ENCODE results near the gene PFKL.

The PFKL gene

GRCh38 chr21:44299458-44300261, at the start of gene PFKL:
Gene PFKL (plus strand): TSS chr21:44300053. CDS start chr21:44300106, 53 bp downstream.
- DNase-seq, result peak; percentile 52

- no peak for DNase-seq
These were observed 45.8 kb upstream of the PFKL start for GRCh38 chr21:44253832-44254710.

- DNase-seq, result no peak
These were observed 44.3 kb upstream of the PFKL start for GRCh38 chr21:44255511-44255981.

- DNase-seq, result no peak
These were observed 41.7 kb upstream of the PFKL start for GRCh38 chr21:44258056-44258725.

GRCh38 chr21:44259082-44259705, 40.7 kb upstream of the PFKL start:
- no peak for DNase-seq

GRCh38 chr21:44260066-44260465, 39.8 kb upstream of the PFKL start:
- no peak for DNase-seq

- no peak for DNase-seq
These were observed 38.8 kb upstream of the PFKL start for GRCh38 chr21:44260791-44261631.

- no peak for DNase-seq
These were observed 38.1 kb upstream of the PFKL start, which contains the start of gene DNMT3L for GRCh38 chr21:44261675-44262295. Gene DNMT3L (minus strand): TSS chr21:44261897. CDS start chr21:44261259, 638 bp downstream.

- no peak for DNase-seq
These were observed 37.4 kb upstream of the PFKL start for GRCh38 chr21:44262338-44263056.

GRCh38 chr21:44263221-44263760, 36.6 kb upstream of the PFKL start:
- no peak for DNase-seq

GRCh38 chr21:44263768-44264167, 36.1 kb upstream of the PFKL start:
- DNase-seq, result no peak

GRCh38 chr21:44265734-44266270, 34.1 kb upstream of the PFKL start:
- no peak for DNase-seq

- DNase-seq, result no peak
These were observed 32.2 kb upstream of the PFKL start for GRCh38 chr21:44267655-44268142.

- no peak for DNase-seq
These were observed 30.8 kb upstream of the PFKL start for GRCh38 chr21:44269090-44269489.

GRCh38 chr21:44271558-44272283, 28.1 kb upstream of the PFKL start:
- DNase-seq, result no peak

- no peak for DNase-seq
These were observed 27.5 kb upstream of the PFKL start for GRCh38 chr21:44272284-44272858.

- no peak for DNase-seq
These were observed 26.8 kb upstream of the PFKL start for GRCh38 chr21:44273046-44273445.

GRCh38 chr21:44275041-44275440, 24.8 kb upstream of the PFKL start:
- DNase-seq, result no peak
